NCI-H748 (cell line): Measurements from ENCODE around the gene USP11.
"Not testable (repeated sequence)": the region's sequence is repeated elsewhere in the genome, so short reads cannot be mapped to it uniquely, and the experiment has no call there.

Experiments
- DNase-seq: peaks from one replicate; lab custom pipeline; 2025; ENCODE audit not compliant: unreplicated experiment; lab: John Stamatoyannopoulos, UW

The USP11 gene

GRCh38 chrX:47244676-47245075 is 11.9 kb downstream of the USP11 start:
- DNase-seq: no peak

- no peak for DNase-seq
These were observed 12.3 kb downstream of the USP11 start for GRCh38 chrX:47245156-47245555.

GRCh38 chrX:47247206-47247998 is 14.6 kb downstream of the USP11 start:
- DNase-seq: no peak

GRCh38 chrX:47247999-47248320 is 15.2 kb downstream of the USP11 start:
- DNase-seq: no peak

- DNase-seq: no peak
These were observed 15.8 kb downstream of the USP11 start for GRCh38 chrX:47248576-47248975.

GRCh38 chrX:47250017-47250347 is 17.2 kb downstream of the USP11 start:
- no peak for DNase-seq

- DNase-seq: not testable (repeated sequence)
These were observed 24.8 kb downstream of the USP11 start for GRCh38 chrX:47257620-47258019.

- DNase-seq: no peak
These were observed 31.8 kb downstream of the USP11 start for GRCh38 chrX:47264483-47265173.

- DNase-seq: no peak
These were observed 33.8 kb downstream of the USP11 start for GRCh38 chrX:47266643-47267042.

GRCh38 chrX:47272013-47272408 is 39.2 kb downstream of the USP11 start:
- DNase-seq: no peak

- DNase-seq: no peak
These were observed 40.4 kb downstream of the USP11 start for GRCh38 chrX:47273011-47273730.

GRCh38 chrX:47278691-47279090 is 45.9 kb downstream of the USP11 start:
- DNase-seq: no peak

- DNase-seq: peak; percentile 81
These were observed 50.4 kb downstream of the USP11 start for GRCh38 chrX:47283015-47283771.

GRCh38 chrX:47284616-47285015 is 51.8 kb downstream of the USP11 start:
- not testable (repeated sequence) for DNase-seq

- DNase-seq: no peak
These were observed 53.1 kb downstream of the USP11 start for GRCh38 chrX:47285836-47286320.

GRCh38 chrX:47293106-47293505 is 60.3 kb downstream of the USP11 start:
- DNase-seq: no peak

GRCh38 chrX:47296766-47297365 is 64.1 kb downstream of the USP11 start:
- DNase-seq: no peak

- DNase-seq: no peak
These were observed 65.1 kb downstream of the USP11 start for GRCh38 chrX:47297874-47298273.
